ENCODE results near the gene MICAL2. TPM values are rescaled to one million over a fixed set of nuclear protein-coding genes. Genes with fewer than 3 reads are reported as not detected.
A peak's percentile ranks its signal among the peaks of the same experiment; 100 is the strongest.

The MICAL2 gene
- total RNA-seq, 1 experiment from 2014 or later = 247 TPM

GRCh38 chr11:12185914-12186313 is 75.5 kb downstream of the MICAL2 start:
- H3K4me1 Mint-ChIP-seq (ENCODE audit: low read depth, unreplicated experiment) = peaks cover 36% of the 10 kb centered on the region
- Histone ChIP-seq H3K9me3 (no peaks in the 10 kb centered on the region), H3K27me3 (replicated peaks; ENCODE audit: control insufficient read depth, insufficient read depth, low read length) (no peaks in the 10 kb centered on the region), H3K4me3 (ENCODE audit: low read depth, low read length) (no peak overlapping the region), H3K4me1 (peaks cover 48% of the 10 kb centered on the region), H3K36me3 (ENCODE audit: control insufficient read depth, insufficient read depth, low read length) (no peaks in the 10 kb centered on the region; the same call in 1 of the 2 replicates)
- no peak for DNase-seq
- CTCF ChIA-PET = interaction anchor here (1.5 kb wide), 1 partner anchor 15 kb away, joined by 4 read pairs; no protein-coding TSS in a partner anchor
- H3K27ac Mint-ChIP-seq (ENCODE audit: unreplicated experiment) = peak overlapping the region; percentile 79
- POLR2A ChIA-PET = no interaction called here
- peaks cover 67% of the 10 kb centered on the region for H3K36me3 Mint-ChIP-seq (ENCODE audit: insufficient read depth, unreplicated experiment)
- H3K9me3 Mint-ChIP-seq (ENCODE audit: unreplicated experiment) = no peaks in the 10 kb centered on the region
- H3K4me3 Mint-ChIP-seq (ENCODE audit: unreplicated experiment) = no peak overlapping the region
- no peak for TF ChIP-seq CTCF (IDR thresholded peaks at IDR 0.05; ENCODE audit: insufficient read depth in 1 of 2, low read depth in 1 of 2, low read length in 1 of 2, severe bottlenecking in 1 of 2, unreplicated experiment in 1 of 2)
- intact Hi-C loops (cut with micrococcal nuclease; ENCODE audit: unreplicated experiment) = no loop called here
- no TSS peak for BruUV-seq (replicated peaks)
- H3K27me3 Mint-ChIP-seq (ENCODE audit: insufficient read depth, unreplicated experiment) = no peaks in the 10 kb centered on the region

GRCh38 chr11:12186701-12187100 is 76.3 kb downstream of the MICAL2 start:
- H3K27me3 Mint-ChIP-seq (ENCODE audit: insufficient read depth, unreplicated experiment) = no peaks in the 10 kb centered on the region
- peaks cover 72% of the 10 kb centered on the region for H3K36me3 Mint-ChIP-seq (ENCODE audit: insufficient read depth, unreplicated experiment)
- Histone ChIP-seq H3K9me3 (no peaks in the 10 kb centered on the region), H3K27me3 (replicated peaks; ENCODE audit: control insufficient read depth, insufficient read depth, low read length) (no peaks in the 10 kb centered on the region), H3K36me3 (ENCODE audit: control insufficient read depth, insufficient read depth, low read length) (no peaks in the 10 kb centered on the region; the same call in 1 of the 2 replicates), H3K4me3 (ENCODE audit: low read depth, low read length) (no peak overlapping the region), H3K4me1 (peaks cover 40% of the 10 kb centered on the region)
- no peaks in the 10 kb centered on the region for H3K9me3 Mint-ChIP-seq (ENCODE audit: unreplicated experiment)
- intact Hi-C loops (cut with micrococcal nuclease; ENCODE audit: unreplicated experiment) = no loop called here
- H3K4me1 Mint-ChIP-seq (ENCODE audit: low read depth, unreplicated experiment) = peaks cover 36% of the 10 kb centered on the region
- TF ChIP-seq CTCF (IDR thresholded peaks at IDR 0.05; ENCODE audit: insufficient read depth in 1 of 2, low read depth in 1 of 2, low read length in 1 of 2, severe bottlenecking in 1 of 2, unreplicated experiment in 1 of 2) = no peak
- no peak for DNase-seq
- POLR2A ChIA-PET = no interaction called here
- no peak overlapping the region for H3K4me3 Mint-ChIP-seq (ENCODE audit: unreplicated experiment)
- CTCF ChIA-PET = interaction anchor here (1.5 kb wide), 1 partner anchor 15 kb away, joined by 4 read pairs; no protein-coding TSS in a partner anchor
- peak overlapping the region; percentile 7 for H3K27ac Mint-ChIP-seq (ENCODE audit: unreplicated experiment)
- BruUV-seq (replicated peaks) = no TSS peak

GRCh38 chr11:12187399-12187798 is 77.0 kb downstream of the MICAL2 start:
- Mint-ChIP-seq H3K9me3 (ENCODE audit: unreplicated experiment) (no peaks in the 10 kb centered on the region), H3K27ac (ENCODE audit: unreplicated experiment) (peak overlapping the region; percentile 7), H3K4me3 (ENCODE audit: unreplicated experiment) (no peak overlapping the region), H3K4me1 (ENCODE audit: low read depth, unreplicated experiment) (peaks cover 36% of the 10 kb centered on the region), H3K36me3 (ENCODE audit: insufficient read depth, unreplicated experiment) (peaks cover 71% of the 10 kb centered on the region), H3K27me3 (ENCODE audit: insufficient read depth, unreplicated experiment) (no peaks in the 10 kb centered on the region)
- Histone ChIP-seq H3K4me3 (ENCODE audit: low read depth, low read length) (no peak overlapping the region), H3K9me3 (no peaks in the 10 kb centered on the region), H3K4me1 (peaks cover 35% of the 10 kb centered on the region), H3K27me3 (replicated peaks; ENCODE audit: control insufficient read depth, insufficient read depth, low read length) (no peaks in the 10 kb centered on the region), H3K36me3 (ENCODE audit: control insufficient read depth, insufficient read depth, low read length) (no peaks in the 10 kb centered on the region; the same call in 1 of the 2 replicates)
- no peak for DNase-seq
- BruUV-seq (replicated peaks) = no TSS peak
- CTCF ChIA-PET = no interaction called here
- no peak for TF ChIP-seq CTCF (IDR thresholded peaks at IDR 0.05; ENCODE audit: insufficient read depth in 1 of 2, low read depth in 1 of 2, low read length in 1 of 2, severe bottlenecking in 1 of 2, unreplicated experiment in 1 of 2)
- intact Hi-C loops (cut with micrococcal nuclease; ENCODE audit: unreplicated experiment) = no loop called here
- POLR2A ChIA-PET = no interaction called here

All from Caco-2 (cell line).